ENCODE data around the gene CAMKK1.

GRCh38 chr17:3929181-3929580 is 36.3 kb upstream of the CAMKK1 start:
- TF ChIP-seq YY1 (IDR thresholded peaks at IDR 0.05; ENCODE audit: insufficient read depth, insufficient read length) = no peak
- no peak for TF ChIP-seq ZNF274 (IDR thresholded peaks at IDR 0.05; ENCODE audit: low read depth, low read length)

Data from NT2/D1 (cell line).